GM15510 (cell line): ENCODE measurements around the gene MPRIP.

Experiments
- POLR2A ChIP-seq: IDR thresholded peaks from 3 replicates; pipeline ENCODE4 v1.6.1; 2011; ENCODE audit warnings: borderline replicate concordance; ENCODE audit not compliant: insufficient read length; ENCODE audit errors: extremely low read depth

The MPRIP gene

GRCh38 chr17:17144916-17145665 is 102.8 kb downstream of the MPRIP start:
- TF ChIP-seq POLR2A, result no peak

- TF ChIP-seq POLR2A, result no peak
Measured at GRCh38 chr17:17146786-17147406, 104.6 kb downstream of the MPRIP start.

- no peak for TF ChIP-seq POLR2A
Measured at GRCh38 chr17:17147821-17148220, 105.6 kb downstream of the MPRIP start.

GRCh38 chr17:17149520-17150447 is 107.5 kb downstream of the MPRIP start:
- TF ChIP-seq POLR2A, result no peak

GRCh38 chr17:17150448-17150800 is 108.2 kb downstream of the MPRIP start:
- TF ChIP-seq POLR2A, result no peak

GRCh38 chr17:17151055-17151454 is 108.8 kb downstream of the MPRIP start:
- TF ChIP-seq POLR2A, result no peak

GRCh38 chr17:17151541-17151940 is 109.3 kb downstream of the MPRIP start:
- TF ChIP-seq POLR2A, result no peak

GRCh38 chr17:17151962-17152361 is 109.7 kb downstream of the MPRIP start:
- no peak for TF ChIP-seq POLR2A

- TF ChIP-seq POLR2A, result no peak
Measured at GRCh38 chr17:17152385-17152784, 110.1 kb downstream of the MPRIP start.

GRCh38 chr17:17153071-17153470 is 110.8 kb downstream of the MPRIP start:
- TF ChIP-seq POLR2A, result no peak

GRCh38 chr17:17153709-17154108 is 111.5 kb downstream of the MPRIP start:
- TF ChIP-seq POLR2A, result no peak

GRCh38 chr17:17154556-17154955 is 112.3 kb downstream of the MPRIP start:
- TF ChIP-seq POLR2A, result no peak

GRCh38 chr17:17154981-17155380 is 112.7 kb downstream of the MPRIP start:
- TF ChIP-seq POLR2A, result no peak

GRCh38 chr17:17155568-17155967 is 113.3 kb downstream of the MPRIP start:
- no peak for TF ChIP-seq POLR2A

- TF ChIP-seq POLR2A, result no peak
Measured at GRCh38 chr17:17156107-17156506, 113.8 kb downstream of the MPRIP start.
